GM23248 (cell line): ENCODE measurements around the gene IRS1.

Experiments used
- EZH2 ChIP-seq: fragments of 200-600 bp; sonication (generic); IDR thresholded peaks from 2 replicates; pipeline ENCODE4 v1.6.1; 2018; ENCODE audit warnings: antibody characterized with exemption, mild to moderate bottlenecking; ENCODE audit not compliant: insufficient read depth, poor library complexity, severe bottlenecking
- EZH2phosphoT487 ChIP-seq: fragments of 200-600 bp; sonication (generic); IDR thresholded peaks from 2 replicates; pipeline ENCODE4 v1.6.1; 2018; ENCODE audit warnings: antibody characterized with exemption, moderate library complexity, mild to moderate bottlenecking, low read depth; ENCODE audit not compliant: insufficient read depth

DNA sequence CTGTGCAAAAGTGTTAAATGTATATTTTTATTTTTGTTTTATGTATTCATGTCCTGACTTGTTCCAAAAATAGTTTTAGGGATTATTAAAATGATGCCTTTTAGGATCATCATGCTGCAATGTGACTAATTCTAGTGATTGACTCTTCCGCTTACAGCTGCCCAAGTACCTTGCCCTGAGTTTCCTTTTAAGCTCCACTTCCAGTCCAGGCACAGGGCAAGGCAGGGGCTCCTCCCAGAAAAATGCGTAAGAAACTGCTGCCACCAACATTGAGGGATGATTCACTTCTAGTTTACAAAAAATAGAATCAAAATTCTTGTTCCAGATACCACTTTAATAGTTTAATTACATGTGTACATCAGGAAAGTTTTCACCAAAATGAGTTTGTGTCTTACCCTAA, 116.4 kb downstream of the IRS1 start:
- TF ChIP-seq EZH2: no peak
- no peak for TF ChIP-seq EZH2phosphoT487
